Vagina (tissue), 2 donors: ENCODE results near the gene NID2. TPM values are rescaled to one million over a fixed set of nuclear protein-coding genes. Genes with fewer than 3 reads are reported as not detected.

Experiments used
- DNase-seq, 2 donors: peaks; one replicate each; pipeline ENCODE4 v3.0.0-alpha.2; 2017; ENCODE audit errors: extremely low spot score in 2 of 2
- H3K27ac ChIP-seq: fragments of 200-600 bp; sonication (generic); one replicate; pipeline ENCODE4 v1.5.1; 2019
- H3K27me3 ChIP-seq: fragments of 200-600 bp; sonication (generic); one replicate; pipeline ENCODE4 v1.5.1; 2019
- H3K36me3 ChIP-seq, 2 donors: fragments of 200-600 bp; sonication (generic); one replicate each; pipeline ENCODE4 v1.5.1; 2017 to 2019
- H3K4me1 ChIP-seq: fragments of 200-600 bp; sonication (generic); one replicate; pipeline ENCODE4 v1.5.1; 2019
- H3K4me3 ChIP-seq, 2 donors: fragments of 200-600 bp; sonication (generic); 1 replicate in 1 of 2; 2 replicates in 1 of 2; pipeline ENCODE4 v1.5.1; 2016 to 2019
- H3K9me3 ChIP-seq: fragments of 200-600 bp; sonication (generic); one replicate; pipeline ENCODE4 v1.5.1; 2019
- CTCF ChIP-seq, 3 experiments: fragments of 450-650 bp in 2 of 3; fragments of 200-600 bp in 1 of 3; sonication (generic) in 1 of 3; IDR thresholded peaks; one replicate each; pipeline ENCODE4 v1.5.1; 2017 to 2019; ENCODE audit warnings: antibody characterized with exemption in 3 of 3, mild to moderate bottlenecking in 2 of 3, moderate library complexity in 2 of 3
- POLR2A ChIP-seq, 2 donors: fragments of 450-650 bp; IDR thresholded peaks; one replicate each; pipeline ENCODE4 v1.6.1; 2017; ENCODE audit warnings: antibody characterized with exemption in 2 of 2, mild to moderate bottlenecking in 2 of 2, moderate library complexity in 2 of 2
- POLR2AphosphoS5 ChIP-seq, 2 donors: sonication (generic); formaldehyde crosslinking; IDR thresholded peaks; one replicate each; pipeline ENCODE4 v1.9.0; 2017; ENCODE audit warnings: antibody characterized with exemption in 2 of 2, mild to moderate bottlenecking in 2 of 2, low read depth in 1 of 2; ENCODE audit not compliant: insufficient read depth in 1 of 2
- intact Hi-C: fragments of 100-400 bp; cut with DNase I; formaldehyde crosslinking; loops from one replicate; pipeline ENCODE4 v1.15.1; 2023
- total RNA-seq: library from RNA; depleted of rRNA; stranded (reverse); fragments of >200 nt; gene quantifications from one replicate; pipeline ENCODE4 v1.2.3, GENCODE V29; 2016

NID2 gene
- total RNA-seq, 1 donor from 2014 or later, result 20.1 TPM

- intact Hi-C loops, result no loop called here
- no peak overlapping the region for H3K4me3 ChIP-seq
- DNase-seq, result no peak
These were observed 3.5 kb upstream of the NID2 start for GRCh38 chr14:52072266-52072780.

GRCh38 chr14:52071675-52072074 lies 2.8 kb upstream of the NID2 start:
- TF ChIP-seq CTCF (IDR thresholded peaks at IDR 0.05) (no peak), POLR2AphosphoS5 (IDR thresholded peaks at IDR 0.05; ENCODE audit: insufficient read depth in 1 of 2, low read depth in 1 of 2) (no peak)
- Histone ChIP-seq H3K27me3 (no peaks in the 10 kb centered on the region), H3K9me3 (no peaks in the 10 kb centered on the region), H3K4me1 (peaks cover 20% of the 10 kb centered on the region), H3K36me3 (no peaks in the 10 kb centered on the region), H3K4me3 (no peak overlapping the region), H3K27ac (no peak overlapping the region)
- DNase-seq, result no peak
- intact Hi-C loops, result no loop called here

More at GRCh38 chr14:52072266-52072780, 3.5 kb upstream of the NID2 start:
- Histone ChIP-seq H3K9me3 (no peaks in the 10 kb centered on the region), H3K36me3 (no peaks in the 10 kb centered on the region), H3K4me1 (peaks cover 13% of the 10 kb centered on the region), H3K27me3 (no peaks in the 10 kb centered on the region), H3K27ac (no peak overlapping the region)
- TF ChIP-seq CTCF (IDR thresholded peaks at IDR 0.05) (no peak), POLR2A (IDR thresholded peaks at IDR 0.05) (no peak), POLR2AphosphoS5 (IDR thresholded peaks at IDR 0.05; ENCODE audit: insufficient read depth in 1 of 2, low read depth in 1 of 2) (no peak)

- Histone ChIP-seq H3K4me1 (peaks cover 22% of the 10 kb centered on the region), H3K27me3 (no peaks in the 10 kb centered on the region), H3K27ac (peak overlapping the region; percentile 86), H3K4me3 (peak overlapping the region; percentile 65 to 66), H3K36me3 (no peaks in the 10 kb centered on the region), H3K9me3 (no peaks in the 10 kb centered on the region)
- no peak for DNase-seq
- TF ChIP-seq POLR2AphosphoS5 (IDR thresholded peaks at IDR 0.05; ENCODE audit: insufficient read depth in 1 of 2, low read depth in 1 of 2), result no peak
- intact Hi-C loops, result no loop called here
These were observed 1.2 kb upstream of the NID2 start for GRCh38 chr14:52070051-52070431.

GRCh38 chr14:52069307-52070050 lies 620 bp upstream of the NID2 start:
- H3K27me3 ChIP-seq, result no peaks in the 10 kb centered on the region
- no peaks in the 10 kb centered on the region for H3K36me3 ChIP-seq
- H3K9me3 ChIP-seq, result no peaks in the 10 kb centered on the region
- no peak for TF ChIP-seq CTCF (IDR thresholded peaks at IDR 0.05)
- peak in 1 of 2 donors; percentile 85 for TF ChIP-seq POLR2AphosphoS5 (IDR thresholded peaks at IDR 0.05; ENCODE audit: insufficient read depth in 1 of 2, low read depth in 1 of 2)
- H3K4me3 ChIP-seq, result peak overlapping the region; percentile 65 to 66
- H3K27ac ChIP-seq, result peak overlapping the region; percentile 86
- peaks cover 22% of the 10 kb centered on the region for H3K4me1 ChIP-seq
- DNase-seq, result no peak
- intact Hi-C loops, result loop anchor here (5.0 kb wide), 2 partner anchors 72 to 198 kb away; partner anchors contain the start of gene PTGDR

- TF ChIP-seq POLR2AphosphoS5 (IDR thresholded peaks at IDR 0.05; ENCODE audit: insufficient read depth in 1 of 2, low read depth in 1 of 2) (peak in 1 of 2 donors; percentile 52), CTCF (IDR thresholded peaks at IDR 0.05) (no peak)
- Histone ChIP-seq H3K4me1 (peaks cover 29% of the 10 kb centered on the region), H3K27me3 (no peaks in the 10 kb centered on the region), H3K27ac (peak overlapping the region; percentile 86), H3K9me3 (no peaks in the 10 kb centered on the region), H3K36me3 (no peaks in the 10 kb centered on the region), H3K4me3 (peak overlapping the region; percentile 65 to 66)
- intact Hi-C loops, result loop anchor here (5.0 kb wide), 2 partner anchors 71 to 199 kb away; partner anchors contain the start of gene PTGDR
- no peak for DNase-seq
These were observed 815 bp downstream of the NID2 start for GRCh38 chr14:52067873-52068614.
